Fibroblast of the aortic adventitia (primary cell): ENCODE data around the gene COL5A2. TPM values are rescaled to one million over a fixed set of nuclear protein-coding genes. Genes with fewer than 3 reads are reported as not detected.
A peak's percentile ranks its signal among the peaks of the same experiment; 100 is the strongest.

Source experiments
- DNase-seq: peaks from one replicate; pipeline ENCODE4 v3.0.0-alpha.2; 2010; ENCODE audit warnings: low read depth
- H3K4me3 ChIP-seq: 2 replicates; pipeline ENCODE4 v1.5.1; 2011; ENCODE audit warnings: low read depth, mild to moderate bottlenecking, control low read depth, low read length, moderate library complexity
- total RNA-seq: library from RNA; depleted of rRNA; stranded (reverse); fragments of >200 nt; gene quantifications from 2 replicates; pipeline ENCODE4 v1.2.3, GENCODE V29; 2012; ENCODE audit warnings: low replicate concordance
- TF ChIP-seq, protein P1 (sequence below): IDR thresholded peaks from 2 replicates; pipeline ENCODE4 v1.5.1; 2011; ENCODE audit warnings: mild to moderate bottlenecking, low read length, control low read depth, inconsistent platforms; ENCODE audit not compliant: insufficient read depth

Gene COL5A2
- total RNA-seq, 1 donor, result 133 TPM

DNA sequence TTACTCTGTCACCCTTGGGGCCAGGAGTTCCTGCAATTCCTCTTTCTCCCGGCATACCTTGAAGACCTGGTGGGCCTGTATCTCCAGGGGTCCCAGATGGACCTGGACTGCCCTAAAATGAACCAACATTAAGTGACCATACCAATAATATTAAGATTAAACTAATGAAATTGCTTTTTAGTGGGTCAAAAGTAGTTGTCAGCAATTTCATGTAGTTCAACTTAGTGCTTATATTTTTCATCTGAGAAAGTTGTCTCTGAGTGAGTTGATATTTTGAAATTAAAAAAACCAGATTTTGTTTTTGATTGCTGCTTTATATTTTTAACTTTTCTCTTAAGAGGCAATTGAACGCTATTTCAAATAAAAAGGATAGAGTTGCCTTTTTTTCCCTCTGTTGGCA is 122.2 kb downstream of the COL5A2 start:
- TF ChIP-seq, protein P1, sequence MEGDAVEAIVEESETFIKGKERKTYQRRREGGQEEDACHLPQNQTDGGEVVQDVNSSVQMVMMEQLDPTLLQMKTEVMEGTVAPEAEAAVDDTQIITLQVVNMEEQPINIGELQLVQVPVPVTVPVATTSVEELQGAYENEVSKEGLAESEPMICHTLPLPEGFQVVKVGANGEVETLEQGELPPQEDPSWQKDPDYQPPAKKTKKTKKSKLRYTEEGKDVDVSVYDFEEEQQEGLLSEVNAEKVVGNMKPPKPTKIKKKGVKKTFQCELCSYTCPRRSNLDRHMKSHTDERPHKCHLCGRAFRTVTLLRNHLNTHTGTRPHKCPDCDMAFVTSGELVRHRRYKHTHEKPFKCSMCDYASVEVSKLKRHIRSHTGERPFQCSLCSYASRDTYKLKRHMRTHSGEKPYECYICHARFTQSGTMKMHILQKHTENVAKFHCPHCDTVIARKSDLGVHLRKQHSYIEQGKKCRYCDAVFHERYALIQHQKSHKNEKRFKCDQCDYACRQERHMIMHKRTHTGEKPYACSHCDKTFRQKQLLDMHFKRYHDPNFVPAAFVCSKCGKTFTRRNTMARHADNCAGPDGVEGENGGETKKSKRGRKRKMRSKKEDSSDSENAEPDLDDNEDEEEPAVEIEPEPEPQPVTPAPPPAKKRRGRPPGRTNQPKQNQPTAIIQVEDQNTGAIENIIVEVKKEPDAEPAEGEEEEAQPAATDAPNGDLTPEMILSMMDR, result no peak
- DNase-seq, result no peak
- H3K4me3 ChIP-seq, result no peak overlapping the region

DNA sequence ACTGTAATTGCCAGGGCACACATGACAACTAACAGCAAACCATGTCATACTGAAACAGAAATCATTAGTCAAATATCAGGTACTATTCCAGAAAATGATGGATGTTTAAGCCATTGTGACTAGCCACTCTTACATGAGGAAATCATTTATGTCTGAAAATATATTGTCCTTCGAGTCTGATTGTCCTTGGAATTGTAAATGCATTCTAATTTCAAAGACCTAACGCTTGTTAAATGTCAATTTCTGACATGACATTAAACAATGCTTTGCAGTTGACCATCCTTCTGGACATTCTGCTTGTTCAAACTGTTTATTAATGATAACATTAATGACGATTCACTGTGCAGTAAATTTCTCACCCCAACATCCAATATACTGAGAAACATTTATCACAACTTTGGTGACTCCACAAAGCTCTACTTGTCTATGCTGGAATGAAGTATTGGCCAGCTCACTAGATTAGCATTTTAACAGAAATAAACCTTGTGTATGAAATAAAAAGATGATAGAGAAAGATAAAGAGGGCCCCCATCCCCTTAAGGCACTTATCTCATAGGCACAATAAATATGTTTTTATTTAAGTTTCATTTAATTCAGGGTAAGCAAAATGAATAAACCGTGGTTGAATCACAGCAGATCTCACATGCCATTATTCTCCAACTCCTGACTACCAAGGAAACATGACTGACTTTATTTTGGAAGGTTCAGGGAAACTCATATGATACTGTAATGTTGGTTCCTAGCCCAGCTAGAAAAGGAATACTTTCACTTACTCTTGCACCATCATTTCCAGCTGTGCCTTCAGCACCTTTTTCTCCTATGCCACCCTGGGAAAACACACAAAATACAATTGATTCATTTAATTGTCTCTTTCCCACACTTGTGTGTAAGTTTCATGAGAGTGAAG is 123.1 kb downstream of the COL5A2 start:
- H3K4me3 ChIP-seq, result no peak overlapping the region
- TF ChIP-seq, protein P1, result no peak
- peak; percentile 67 for DNase-seq

DNA sequence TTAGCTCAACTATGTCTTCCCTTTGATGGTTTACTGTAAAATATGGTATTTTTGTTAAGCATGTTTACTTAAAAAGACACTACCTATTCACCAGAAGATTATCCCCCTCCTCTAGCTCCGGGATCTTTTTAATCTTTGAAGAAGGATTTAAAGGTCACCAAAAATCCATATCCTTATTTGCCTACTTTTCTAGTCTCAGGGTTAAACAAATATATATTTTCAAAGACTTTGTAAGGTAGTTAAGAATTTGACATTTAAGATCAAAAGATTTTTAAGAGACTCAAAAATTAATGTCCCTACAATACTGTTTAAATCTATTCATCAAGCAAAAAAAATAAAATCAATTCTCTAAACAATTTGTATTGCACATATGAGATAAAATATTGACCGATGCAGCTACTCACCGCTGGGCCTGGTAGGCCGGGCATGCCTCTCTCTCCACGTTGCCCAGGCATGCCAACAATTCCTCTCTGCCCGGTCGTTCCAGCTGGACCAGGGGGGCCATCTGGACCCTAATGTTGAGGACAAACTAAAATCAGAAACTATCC is 129.3 kb downstream of the COL5A2 start:
- no peak for DNase-seq
- TF ChIP-seq, protein P1, result no peak
- no peak overlapping the region for H3K4me3 ChIP-seq

DNA sequence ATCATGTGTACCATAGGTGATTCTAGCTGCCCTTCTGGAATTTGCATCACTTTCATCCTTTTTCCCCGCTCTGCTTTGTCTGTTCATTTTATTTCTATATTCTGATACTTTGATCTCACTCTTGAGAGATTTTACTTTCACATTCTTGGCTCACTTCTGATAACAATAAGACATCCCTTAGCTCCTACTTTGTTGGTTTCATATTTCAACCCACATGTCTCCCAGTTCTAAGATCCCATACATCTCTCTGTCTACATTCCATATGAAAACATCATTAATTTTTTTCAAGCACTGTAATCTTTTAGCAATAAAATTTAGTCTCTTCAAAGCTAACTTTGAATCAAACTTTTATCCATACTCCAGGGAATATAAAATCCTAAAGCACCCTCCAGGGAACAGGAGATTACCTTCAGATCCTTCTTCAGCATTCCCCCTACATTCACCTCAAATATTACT is 129.8 kb downstream of the COL5A2 start:
- DNase-seq, result peak; percentile 22
- TF ChIP-seq, protein P1, result no peak
- no peak overlapping the region for H3K4me3 ChIP-seq

DNA sequence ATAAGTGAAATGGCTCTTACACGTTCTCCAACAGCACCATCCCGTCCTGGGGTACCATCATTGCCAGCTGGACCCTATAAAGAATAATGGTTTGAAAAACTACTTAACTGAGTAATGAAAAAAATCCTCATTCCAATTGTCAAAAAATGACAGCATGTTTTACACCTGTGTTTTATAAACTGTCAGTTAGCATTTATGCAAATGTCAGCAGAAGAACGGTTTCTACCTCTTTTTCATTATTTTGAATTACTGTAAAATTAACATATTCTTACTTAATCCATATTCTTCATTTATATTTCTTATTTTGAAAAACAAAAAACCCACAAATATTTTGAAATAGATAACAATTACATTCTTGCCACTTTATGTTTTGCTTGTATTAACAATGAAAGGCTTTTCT is 131.4 kb downstream of the COL5A2 start:
- no peak overlapping the region for H3K4me3 ChIP-seq
- DNase-seq, result no peak
- TF ChIP-seq, protein P1, result no peak

DNA sequence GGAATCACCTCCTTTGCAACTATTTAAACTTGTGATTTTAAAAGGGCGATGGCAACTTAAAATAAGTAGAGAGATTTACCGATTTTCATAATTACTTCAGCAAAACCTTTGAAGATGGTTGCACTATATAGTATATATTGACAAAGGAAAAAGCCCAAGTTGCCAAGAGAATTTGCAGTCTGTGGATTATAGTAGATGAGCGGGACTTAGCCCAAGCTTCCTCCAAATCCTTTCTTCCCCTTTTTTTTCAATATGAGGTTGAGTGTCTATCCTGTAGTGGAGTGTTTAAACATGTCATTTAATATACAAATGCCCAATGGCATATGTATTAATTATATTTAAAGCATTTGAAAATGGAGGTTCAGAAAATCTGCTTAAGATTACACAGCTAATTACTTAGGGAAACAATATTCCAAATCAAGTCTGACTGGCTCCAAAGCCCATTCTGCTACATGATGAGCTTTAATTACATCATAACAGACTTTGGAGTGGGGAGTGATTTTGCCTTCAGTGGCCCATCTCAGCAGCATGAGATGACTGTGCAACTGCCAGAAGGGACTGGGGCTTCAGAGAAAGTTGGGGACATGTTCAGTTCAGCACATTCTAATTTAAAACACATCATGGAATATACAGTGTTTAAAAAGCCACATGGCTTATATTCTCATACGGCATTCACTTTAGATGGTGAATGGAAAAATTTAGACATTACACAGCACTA is 132.2 kb downstream of the COL5A2 start:
- TF ChIP-seq, protein P1, result no peak
- no peak overlapping the region for H3K4me3 ChIP-seq
- DNase-seq, result no peak
